GM10266 (cell line): ENCODE measurements around the gene KCNC3.

Experiments used
- DNase-seq: peaks from one replicate; pipeline ENCODE4 v3.0.0; 2012; ENCODE audit errors: extremely low spot score
- TF ChIP-seq, protein P1 (sequence below): IDR thresholded peaks from 2 replicates; pipeline ENCODE4 v1.5.1; 2012; ENCODE audit warnings: mild to moderate bottlenecking, low read depth; ENCODE audit not compliant: control insufficient read depth, insufficient read depth; ENCODE audit errors: missing control alignments

Gene KCNC3

DNA sequence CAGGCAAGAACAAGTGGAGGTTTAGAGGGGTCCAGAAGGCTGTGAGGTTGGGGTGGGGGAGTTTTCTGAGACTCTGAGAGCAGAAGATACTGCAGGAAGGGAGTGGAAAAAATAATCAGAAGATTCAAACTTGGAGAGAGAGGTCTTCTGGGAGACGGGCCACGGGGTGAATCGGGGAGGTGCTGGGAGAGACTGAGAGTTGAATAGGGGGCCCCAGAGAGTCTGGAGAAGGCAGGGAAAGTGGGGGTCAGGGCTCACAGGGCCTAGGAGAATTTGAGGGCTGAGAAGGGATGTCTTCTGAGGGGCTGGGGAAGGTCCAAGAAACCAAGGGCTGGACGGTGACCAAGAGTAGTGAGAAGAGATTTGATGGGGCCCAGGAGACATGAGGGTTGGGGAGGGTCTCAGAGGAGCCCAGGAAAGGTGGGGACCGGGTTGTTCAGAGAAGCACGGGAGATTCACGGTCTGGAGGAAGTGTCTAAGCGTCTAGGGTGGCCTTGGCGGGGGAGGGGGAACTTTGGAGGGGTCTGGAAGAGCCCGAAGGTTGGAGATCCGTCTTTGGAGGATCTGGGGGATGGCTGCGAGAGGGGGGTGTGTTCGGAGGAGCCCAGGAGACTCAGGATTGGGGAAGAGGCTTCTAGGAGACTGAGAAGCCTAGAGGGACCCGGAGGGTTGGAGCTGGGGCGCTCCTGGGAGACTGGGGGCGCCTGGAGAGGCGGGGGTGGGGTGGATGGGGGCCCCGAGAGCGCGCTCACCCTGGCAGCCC lies 1.5 kb downstream of the KCNC3 start:
- TF ChIP-seq, protein P1, sequence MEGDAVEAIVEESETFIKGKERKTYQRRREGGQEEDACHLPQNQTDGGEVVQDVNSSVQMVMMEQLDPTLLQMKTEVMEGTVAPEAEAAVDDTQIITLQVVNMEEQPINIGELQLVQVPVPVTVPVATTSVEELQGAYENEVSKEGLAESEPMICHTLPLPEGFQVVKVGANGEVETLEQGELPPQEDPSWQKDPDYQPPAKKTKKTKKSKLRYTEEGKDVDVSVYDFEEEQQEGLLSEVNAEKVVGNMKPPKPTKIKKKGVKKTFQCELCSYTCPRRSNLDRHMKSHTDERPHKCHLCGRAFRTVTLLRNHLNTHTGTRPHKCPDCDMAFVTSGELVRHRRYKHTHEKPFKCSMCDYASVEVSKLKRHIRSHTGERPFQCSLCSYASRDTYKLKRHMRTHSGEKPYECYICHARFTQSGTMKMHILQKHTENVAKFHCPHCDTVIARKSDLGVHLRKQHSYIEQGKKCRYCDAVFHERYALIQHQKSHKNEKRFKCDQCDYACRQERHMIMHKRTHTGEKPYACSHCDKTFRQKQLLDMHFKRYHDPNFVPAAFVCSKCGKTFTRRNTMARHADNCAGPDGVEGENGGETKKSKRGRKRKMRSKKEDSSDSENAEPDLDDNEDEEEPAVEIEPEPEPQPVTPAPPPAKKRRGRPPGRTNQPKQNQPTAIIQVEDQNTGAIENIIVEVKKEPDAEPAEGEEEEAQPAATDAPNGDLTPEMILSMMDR, result no peak
- peak; percentile 14 for DNase-seq

DNA sequence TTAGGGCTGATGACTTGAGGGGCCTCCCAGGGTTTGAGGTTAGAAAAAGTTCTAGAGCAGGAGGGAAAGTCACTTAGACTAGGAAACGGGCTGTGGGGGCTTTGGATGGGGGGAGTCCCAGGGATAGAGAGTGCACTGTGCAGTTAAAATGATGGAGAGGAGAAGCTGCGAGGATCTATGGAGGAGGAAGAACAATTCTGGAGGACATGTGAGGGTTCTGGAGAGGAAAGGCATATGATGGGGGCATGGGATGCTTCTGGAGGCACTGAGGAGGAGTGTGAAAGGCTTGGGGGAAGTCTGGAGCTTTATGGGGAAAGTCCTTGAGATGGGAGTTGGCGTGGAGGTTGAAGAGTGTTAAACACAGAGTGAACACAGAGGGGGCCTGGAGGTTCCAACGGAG lies 2.2 kb downstream of the KCNC3 start:
- TF ChIP-seq, protein P1, result no peak
- peak; percentile 14 for DNase-seq

DNA sequence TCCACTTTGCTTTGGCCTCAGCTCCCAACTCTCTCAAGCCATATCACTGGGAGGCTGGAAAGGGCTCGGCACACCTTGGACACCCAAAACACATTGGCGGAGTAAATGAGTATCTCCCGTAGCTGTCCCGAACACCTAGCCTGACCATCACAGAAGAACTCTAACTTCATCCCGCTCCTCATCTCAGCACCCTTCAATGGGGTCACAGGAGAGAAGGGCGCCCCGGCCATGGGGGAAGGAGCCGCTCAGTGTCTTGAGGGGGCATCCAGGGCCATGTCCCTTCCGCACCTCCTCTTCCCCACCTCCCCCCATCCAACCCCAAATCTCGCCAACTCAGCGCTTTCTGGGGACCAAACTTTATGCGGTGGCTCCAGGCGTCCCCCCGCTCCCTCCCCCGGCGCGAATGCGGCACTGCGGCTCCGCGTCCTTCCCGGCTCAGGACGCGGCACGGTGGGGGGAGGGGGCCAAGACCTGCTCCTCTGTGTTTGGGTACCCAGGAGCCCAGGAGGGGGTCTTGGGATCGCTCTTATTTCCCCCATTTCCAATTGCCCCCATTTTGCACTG lies 3.0 kb downstream of the KCNC3 start:
- no peak for DNase-seq
- TF ChIP-seq, protein P1, result no peak

DNA sequence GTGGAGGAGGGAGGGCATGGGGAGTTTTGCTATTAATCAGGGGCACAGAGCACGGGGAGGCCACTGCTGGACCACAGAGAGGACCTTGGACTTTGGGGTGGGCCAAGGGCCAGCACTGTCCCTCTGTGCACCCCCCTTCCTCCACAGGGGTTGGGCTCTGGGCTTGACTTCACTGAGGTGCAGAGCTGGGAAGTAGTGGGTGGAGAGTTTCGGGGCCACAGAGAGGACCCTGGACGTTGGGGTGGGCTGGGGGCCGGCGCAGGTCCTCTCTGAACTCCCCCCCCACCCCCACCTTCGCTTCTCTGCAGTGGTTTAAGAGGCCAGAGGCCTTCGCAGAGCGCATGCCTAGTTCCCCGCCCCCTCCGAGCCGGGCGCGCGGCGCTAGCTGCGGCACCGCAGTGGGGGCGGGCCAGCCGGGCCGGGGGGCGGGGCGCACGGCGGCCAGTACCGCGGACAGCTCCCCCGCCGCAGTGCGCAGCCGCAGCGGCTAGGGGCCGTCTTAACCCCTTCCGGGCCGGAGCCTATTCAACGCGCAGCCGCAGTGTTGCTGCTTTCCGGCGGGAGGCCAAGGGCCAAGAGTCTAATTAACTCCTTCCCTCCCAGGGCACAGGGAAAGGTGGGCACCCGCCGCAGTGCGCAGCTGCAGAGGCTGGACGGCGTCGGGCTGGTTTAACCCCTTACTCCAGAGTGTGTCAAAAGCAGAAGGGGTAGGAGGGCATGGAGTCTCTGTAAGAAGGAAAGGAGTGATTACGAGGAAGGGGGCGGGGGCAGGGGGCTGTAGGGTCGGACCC lies 3.7 kb downstream of the KCNC3 start:
- TF ChIP-seq, protein P1, result no peak

DNA sequence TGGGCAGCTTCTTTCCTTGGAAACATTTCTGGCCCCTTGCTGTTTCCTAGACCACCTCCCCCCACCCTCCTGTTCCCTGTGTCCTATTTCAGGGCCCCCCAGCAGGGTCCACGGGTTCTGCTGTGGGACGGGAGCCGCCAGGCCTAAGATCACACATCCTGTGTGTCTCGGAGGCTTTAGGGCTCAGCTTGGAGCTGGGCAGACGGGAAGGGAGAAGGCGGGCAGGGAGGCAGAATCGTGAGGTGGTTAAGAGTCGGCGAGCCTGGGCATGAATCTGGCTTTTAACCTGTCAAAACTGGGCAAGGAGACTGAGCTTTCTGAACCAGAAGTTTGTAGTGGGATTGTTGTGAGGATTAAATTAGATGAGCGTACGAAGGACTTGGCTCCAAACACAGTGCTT lies 4.8 kb downstream of the KCNC3 start:
- TF ChIP-seq, protein P1, result no peak
- DNase-seq, result no peak

More for the DNA sequence above, 3.7 kb downstream of the KCNC3 start:
- DNase-seq, result peak; percentile 98

DNA sequence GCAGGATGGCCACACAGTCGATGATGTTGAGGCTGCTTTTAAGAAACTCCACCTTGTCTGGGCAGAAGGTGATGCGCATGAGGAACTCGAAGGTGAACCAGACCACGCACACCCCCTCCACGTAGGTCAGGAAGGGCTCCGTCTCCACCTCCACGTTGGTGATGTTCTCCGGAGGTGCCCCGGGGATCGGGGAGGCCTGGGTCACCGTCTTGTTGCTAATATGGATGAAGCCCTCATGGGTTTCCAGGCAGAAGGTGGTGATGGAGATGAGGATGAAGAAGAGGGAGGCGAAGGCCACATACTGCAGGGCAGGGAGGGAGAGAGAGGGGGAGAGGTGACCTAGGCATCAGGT lies 5.4 kb downstream of the KCNC3 start:
- TF ChIP-seq, protein P1, result no peak
- peak; percentile 27 for DNase-seq
